IMR-90 (cell line): ENCODE measurements around the gene GRID1. TPM values are rescaled to one million over a fixed set of nuclear protein-coding genes. Genes with fewer than 3 reads are reported as not detected.

ENCODE experiments used
- ATAC-seq: fragments of 200-7000 bp; cut with Tn5 transposase; 2 replicates; pipeline ENCODE4 v1.9.1; 2020; ENCODE audit warnings: low read depth, mild to moderate bottlenecking, moderate library complexity
- BruUV-seq: library from RNA; stranded (reverse); fragments of 400-500 nt; replicated peaks from 2 replicates; lab custom pipeline; 2021; lab: Mats Ljungman, UMichigan
- CTCF ChIA-PET: fragments of 300-600 bp; formaldehyde crosslinking; extraction: SDS; loops from one replicate; lab custom pipeline; 2021; ENCODE audit warnings: antibody characterized with exemption; lab: Yijun Ruan, JAX
- POLR2A ChIA-PET: fragments of 300-600 bp; sonication (Branson Sonifier 250); formaldehyde crosslinking; loops from one replicate; lab custom pipeline; 2022; ENCODE audit warnings: antibody characterized with exemption; ENCODE audit not compliant: unreplicated experiment; lab: Charles Lee
- DNase-seq: peaks from one replicate; pipeline ENCODE4 v3.0.0; 2013
- H2AFZ ChIP-seq: replicated peaks from 2 replicates; pipeline ENCODE3; 2013; ENCODE audit warnings: low read length, mild to moderate bottlenecking; ENCODE audit not compliant: poor library complexity
- H2AK5ac ChIP-seq: 2 replicates; pipeline ENCODE4 v1.6.1; 2013; ENCODE audit warnings: low read depth, low read length, inconsistent platforms
- H2AK9ac ChIP-seq: replicated peaks from 2 replicates; pipeline ENCODE3; 2013; ENCODE audit warnings: mild to moderate bottlenecking, low read depth, low read length, moderate library complexity; ENCODE audit not compliant: poor library complexity
- H2BK120ac ChIP-seq: 2 replicates; pipeline ENCODE4 v1.6.1; 2013; ENCODE audit warnings: low read depth, low read length, inconsistent platforms
- H2BK15ac ChIP-seq: 3 replicates; pipeline ENCODE4 v1.6.1; 2013; ENCODE audit warnings: low read depth, low read length, inconsistent platforms
- H2BK20ac ChIP-seq: 2 replicates; pipeline ENCODE4 v1.6.1; 2013; ENCODE audit warnings: low read depth, mild to moderate bottlenecking, inconsistent platforms, low read length, moderate library complexity
- H2BK5ac ChIP-seq: 2 replicates; pipeline ENCODE4 v1.6.1; 2013; ENCODE audit warnings: mild to moderate bottlenecking, low read depth, low read length, inconsistent platforms; ENCODE audit not compliant: poor library complexity, severe bottlenecking
- H3K14ac ChIP-seq: replicated peaks from 2 replicates; pipeline ENCODE4 v1.6.1; 2013; ENCODE audit warnings: low read depth, low read length, inconsistent platforms
- H3K18ac ChIP-seq: 2 replicates; pipeline ENCODE4 v1.6.1; 2013; ENCODE audit warnings: low read depth, low read length, control low read depth
- H3K23ac ChIP-seq: 2 replicates; pipeline ENCODE4 v1.6.1; 2013; ENCODE audit warnings: low read depth, low read length, inconsistent platforms
- H3K27ac ChIP-seq: 2 replicates; pipeline ENCODE4 v1.5.1; 2013; ENCODE audit warnings: mild to moderate bottlenecking, control low read depth, low read length; ENCODE audit not compliant: insufficient read depth
- H3K27me3 ChIP-seq: 2 replicates; pipeline ENCODE4 v1.6.1; 2013; ENCODE audit warnings: low read length; ENCODE audit not compliant: control insufficient read depth, insufficient read depth
- H3K36me3 ChIP-seq: 2 replicates; pipeline ENCODE4 v1.6.1; 2013; ENCODE audit warnings: low read length, mixed read lengths; ENCODE audit not compliant: control insufficient read depth, insufficient read depth
- H3K4ac ChIP-seq: 2 replicates; pipeline ENCODE4 v1.6.1; 2013; ENCODE audit warnings: low read depth, low read length, inconsistent platforms
- H3K4me1 ChIP-seq: 2 replicates; pipeline ENCODE4 v1.6.1; 2013; ENCODE audit warnings: low read length, mixed read lengths; ENCODE audit not compliant: control insufficient read depth, insufficient read depth
- H3K4me2 ChIP-seq: 2 replicates; pipeline ENCODE4 v1.6.1; 2013; ENCODE audit warnings: low read depth, mild to moderate bottlenecking, control low read depth, low read length, moderate library complexity
- H3K4me3 ChIP-seq: 2 replicates; pipeline ENCODE4 v1.5.1; 2013; ENCODE audit warnings: low read depth, mild to moderate bottlenecking, control low read depth, low read length, moderate library complexity; ENCODE audit not compliant: insufficient read depth
- H3K56ac ChIP-seq: 2 replicates; pipeline ENCODE4 v1.6.1; 2013; ENCODE audit warnings: low read length, inconsistent platforms; ENCODE audit not compliant: insufficient read depth; ENCODE audit errors: extremely low read depth
- H3K79me1 ChIP-seq, 2 experiments: 2 replicates each; pipeline ENCODE4 v1.6.1; 2013; ENCODE audit warnings: low read length in 2 of 2, inconsistent platforms in 1 of 2, low read depth in 1 of 2
- H3K9ac ChIP-seq: 2 replicates; pipeline ENCODE4 v1.6.1; 2013; ENCODE audit warnings: low read depth, low read length, control low read depth
- H3K9me1 ChIP-seq: 2 replicates; pipeline ENCODE4 v1.6.1; 2013; ENCODE audit warnings: low read length, inconsistent platforms; ENCODE audit not compliant: insufficient read depth
- H3K9me3 ChIP-seq: 2 replicates; pipeline ENCODE4 v1.6.1; 2013; ENCODE audit warnings: low read length; ENCODE audit not compliant: control insufficient read depth, insufficient read depth
- H4K20me1 ChIP-seq: 2 replicates; pipeline ENCODE4 v1.6.1; 2013; ENCODE audit warnings: low read length, inconsistent platforms; ENCODE audit not compliant: insufficient read depth
- H4K5ac ChIP-seq: 2 replicates; pipeline ENCODE4 v1.6.1; 2013; ENCODE audit warnings: mild to moderate bottlenecking, low read depth, low read length, control low read depth
- H4K8ac ChIP-seq, 2 experiments: 2 replicates each; pipeline ENCODE4 v1.6.1; 2013; ENCODE audit warnings: low read depth in 2 of 2, low read length in 2 of 2, control low read depth in 1 of 2, inconsistent platforms in 1 of 2
- H4K91ac ChIP-seq: 2 replicates; pipeline ENCODE4 v1.6.1; 2013; ENCODE audit warnings: low read depth, low read length, inconsistent platforms; ENCODE audit not compliant: insufficient read depth
- CHD1 ChIP-seq: IDR thresholded peaks from 2 replicates; pipeline ENCODE4 v1.6.1; 2012; ENCODE audit warnings: low read depth, low read length, improper control_type of control experiment
- MAFK ChIP-seq: IDR thresholded peaks from 2 replicates; pipeline ENCODE4 v1.6.1; 2012; ENCODE audit warnings: low read depth, low read length, improper control_type of control experiment
- RFX5 ChIP-seq: IDR thresholded peaks from 2 replicates; pipeline ENCODE4 v1.8.0; 2012; ENCODE audit warnings: low read depth, mild to moderate bottlenecking, low read length, moderate library complexity
- WGBS, 2 experiments: methylation state at CpG; one replicate each; pipeline versions ENCODE4 v1.1.5 to v1.1.7; 2013; ENCODE audit warnings: missing lambda C conversion rate in 2 of 2; ENCODE audit not compliant: insufficient read length in 1 of 2; ENCODE audit errors: extremely low coverage in 2 of 2; 5-methylcytosine and 5-hydroxymethylcytosine counted together
- dilution Hi-C: fragments of 300-500 bp; cut with HindIII; formaldehyde crosslinking; loops from one replicate; pipeline ENCODE4 v1.14.3; 2018; ENCODE audit warnings: low sequenced_read_pairs; ENCODE audit not compliant: unreplicated experiment
- in situ Hi-C: fragments of 300-500 bp; cut with MboI; formaldehyde crosslinking; loops from 3 replicates; pipeline ENCODE4 v1.14.3; 2019; ENCODE audit warnings: low sequenced_read_pairs, inconsistent platforms, mixed read lengths
- intact Hi-C: fragments of 100-400 bp; cut with micrococcal nuclease; formaldehyde crosslinking; loops from 2 replicates; pipeline ENCODE4 v1.10.0; 2022
- polyA plus RNA-seq, 3 experiments: library from polyadenylated mRNA; depleted of rRNA; stranded (reverse); fragments of >200 nt; gene quantifications; 2 replicates each; pipeline ENCODE4 v1.2.3, GENCODE V29; 2012; ENCODE audit warnings: low replicate concordance in 1 of 3
- total RNA-seq: library from RNA; depleted of rRNA; stranded (reverse); fragments of >200 nt; gene quantifications from 2 replicates; pipeline ENCODE4 v1.2.3, GENCODE V29; 2012
- TF ChIP-seq, protein P1 (sequence below): conservative IDR thresholded peaks from 2 replicates; pipeline ENCODE4 v1.5.1; 2012; ENCODE audit warnings: mild to moderate bottlenecking, low read depth, low read length, improper control_type of control experiment
- TF ChIP-seq, protein P2 (sequence below): fragments of 150-350 bp; IDR thresholded peaks from 2 replicates; pipeline ENCODE4 v1.6.1; 2017; ENCODE audit warnings: mild to moderate bottlenecking, antibody characterized with exemption, low read length, low read depth

GRID1 gene
- total and polyA plus RNA-seq, 2 of the 4 experiments (the other 2 are of a cell fraction), result not detected

DNA sequence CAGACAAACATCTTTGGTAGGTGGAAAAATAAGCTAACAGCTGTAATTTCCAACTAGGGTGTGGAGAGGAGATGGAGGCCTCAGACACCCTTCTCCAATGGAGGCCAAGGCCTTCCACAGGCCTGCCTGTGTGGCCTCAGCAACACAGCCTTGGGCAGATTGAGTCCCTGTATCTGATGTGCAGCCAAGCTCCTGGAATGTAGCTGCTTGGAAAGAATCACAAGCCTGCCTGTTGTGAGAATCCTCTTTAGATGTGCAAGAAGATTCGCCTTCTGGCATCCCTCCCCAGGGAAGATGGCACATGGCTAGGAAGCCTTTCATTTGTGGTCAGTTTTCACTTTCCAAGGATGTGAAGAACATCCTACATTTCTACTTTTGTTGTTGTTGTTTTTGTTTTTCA is 684.0 kb downstream of the GRID1 start:
- peaks cover 24% of the 10 kb centered on the region for H3K9me3 ChIP-seq
- H2AK9ac ChIP-seq, result no peak overlapping the region
- no peak overlapping the region for H3K9ac ChIP-seq
- H2BK15ac ChIP-seq, result no peak overlapping the region
- CTCF ChIA-PET, result no interaction called here
- H4K8ac ChIP-seq, result no peak overlapping the region
- dilution Hi-C loops, result no loop called here
- H3K27me3 ChIP-seq, result no peaks in the 10 kb centered on the region
- H4K91ac ChIP-seq, result no peak overlapping the region
- BruUV-seq, result no TSS peak
- H2BK20ac ChIP-seq, result no peak overlapping the region
- no peak overlapping the region for H3K27ac ChIP-seq
- H3K9me1 ChIP-seq, result no peaks in the 10 kb centered on the region
- no peak overlapping the region for H2BK5ac ChIP-seq
- DNase-seq (no peak), ATAC-seq (no peak)
- POLR2A ChIA-PET, result no interaction called here
- H3K79me1 ChIP-seq, result no peaks in the 10 kb centered on the region
- no peak overlapping the region for H2BK120ac ChIP-seq
- H3K23ac ChIP-seq, result no peak overlapping the region
- no peak overlapping the region for H3K56ac ChIP-seq
- intact Hi-C loops, result no loop called here
- no peaks in the 10 kb centered on the region for H3K4me1 ChIP-seq
- H4K5ac ChIP-seq, result no peak overlapping the region
- H4K20me1 ChIP-seq, result no peaks in the 10 kb centered on the region
- no peak overlapping the region for H2AFZ ChIP-seq
- H2AK5ac ChIP-seq, result no peak overlapping the region
- H3K36me3 ChIP-seq, result no peaks in the 10 kb centered on the region
- no CpG with 5 or more reads among the region's 1 CpG for WGBS, 2 experiments
- no peak overlapping the region for H3K4me2 ChIP-seq
- no peak overlapping the region for H3K18ac ChIP-seq
- in situ Hi-C loops, result no loop called here
- TF ChIP-seq, protein P1, sequence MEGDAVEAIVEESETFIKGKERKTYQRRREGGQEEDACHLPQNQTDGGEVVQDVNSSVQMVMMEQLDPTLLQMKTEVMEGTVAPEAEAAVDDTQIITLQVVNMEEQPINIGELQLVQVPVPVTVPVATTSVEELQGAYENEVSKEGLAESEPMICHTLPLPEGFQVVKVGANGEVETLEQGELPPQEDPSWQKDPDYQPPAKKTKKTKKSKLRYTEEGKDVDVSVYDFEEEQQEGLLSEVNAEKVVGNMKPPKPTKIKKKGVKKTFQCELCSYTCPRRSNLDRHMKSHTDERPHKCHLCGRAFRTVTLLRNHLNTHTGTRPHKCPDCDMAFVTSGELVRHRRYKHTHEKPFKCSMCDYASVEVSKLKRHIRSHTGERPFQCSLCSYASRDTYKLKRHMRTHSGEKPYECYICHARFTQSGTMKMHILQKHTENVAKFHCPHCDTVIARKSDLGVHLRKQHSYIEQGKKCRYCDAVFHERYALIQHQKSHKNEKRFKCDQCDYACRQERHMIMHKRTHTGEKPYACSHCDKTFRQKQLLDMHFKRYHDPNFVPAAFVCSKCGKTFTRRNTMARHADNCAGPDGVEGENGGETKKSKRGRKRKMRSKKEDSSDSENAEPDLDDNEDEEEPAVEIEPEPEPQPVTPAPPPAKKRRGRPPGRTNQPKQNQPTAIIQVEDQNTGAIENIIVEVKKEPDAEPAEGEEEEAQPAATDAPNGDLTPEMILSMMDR, result no peak
- TF ChIP-seq RFX5 (no peak), CHD1 (no peak), MAFK (no peak)
- TF ChIP-seq, protein P2, sequence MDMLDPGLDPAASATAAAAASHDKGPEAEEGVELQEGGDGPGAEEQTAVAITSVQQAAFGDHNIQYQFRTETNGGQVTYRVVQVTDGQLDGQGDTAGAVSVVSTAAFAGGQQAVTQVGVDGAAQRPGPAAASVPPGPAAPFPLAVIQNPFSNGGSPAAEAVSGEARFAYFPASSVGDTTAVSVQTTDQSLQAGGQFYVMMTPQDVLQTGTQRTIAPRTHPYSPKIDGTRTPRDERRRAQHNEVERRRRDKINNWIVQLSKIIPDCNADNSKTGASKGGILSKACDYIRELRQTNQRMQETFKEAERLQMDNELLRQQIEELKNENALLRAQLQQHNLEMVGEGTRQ, result no peak
- H3K14ac ChIP-seq, result no peak overlapping the region
- no peak overlapping the region for H3K4me3 ChIP-seq
- no peak overlapping the region for H3K4ac ChIP-seq
